ENCODE results near the gene KCNQ5. TPM values are rescaled to one million over a fixed set of nuclear protein-coding genes. Genes with fewer than 3 reads are reported as not detected.

KCNQ5 gene
- total RNA-seq, 1 experiment from 2014 or later = 0.07 TPM

- TF ChIP-seq CTCF (conservative IDR thresholded peaks at IDR 0.05) = no peak
- no peak overlapping the region for H2BK5ac ChIP-seq (ENCODE audit: insufficient read length, low read length)
- Mint-ChIP-seq H3K9me3 (no peaks in the 10 kb centered on the region), H3K27me3 (ENCODE audit: low read depth) (no peaks in the 10 kb centered on the region; the same call in 1 of the 2 replicates), H3K36me3 (ENCODE audit: insufficient read depth in 1 of 3, low read depth in 3 of 3) (no peaks in the 10 kb centered on the region), H3K4me3 (no peak overlapping the region), H3K4me1 (no peaks in the 10 kb centered on the region), H3K27ac (no peak overlapping the region)
- no peak for DNase-seq
- H2BK15ac ChIP-seq (ENCODE audit: low read depth, low read length) = no peak overlapping the region
- H3K56ac ChIP-seq (ENCODE audit: insufficient read length, low read depth, low read length) = no peak overlapping the region
- H2AFZ ChIP-seq (ENCODE audit: low read length) = no peak overlapping the region
- no peaks in the 10 kb centered on the region for H3K9me3 ChIP-seq (ENCODE audit: control insufficient read depth, low read depth, low read length)
- no peak overlapping the region for H2BK12ac ChIP-seq (ENCODE audit: insufficient read length, low read depth, low read length)
- no peak overlapping the region for H2BK20ac ChIP-seq (ENCODE audit: low read depth, low read length, poor library complexity, severe bottlenecking)
- H3K4ac ChIP-seq (ENCODE audit: low read depth, low read length) = no peak overlapping the region
- no peaks in the 10 kb centered on the region for H3K79me2 ChIP-seq (ENCODE audit: insufficient read depth, low read length)
- H3K18ac ChIP-seq (ENCODE audit: insufficient read length, low read depth, low read length) = no peak overlapping the region
- H3K23ac ChIP-seq (ENCODE audit: insufficient read length, low read depth, low read length) = no peak overlapping the region
- H4K5ac ChIP-seq (ENCODE audit: insufficient read length, low read depth, low read length) = no peak overlapping the region
- no peak overlapping the region for H4K8ac ChIP-seq (replicated peaks; ENCODE audit: insufficient read length, low read depth, low read length)
- no peak overlapping the region for H4K91ac ChIP-seq (ENCODE audit: insufficient read length, low read depth, low read length)
- H2AK5ac ChIP-seq (ENCODE audit: insufficient read length, low read length) = no peak overlapping the region
- H3K79me1 ChIP-seq (ENCODE audit: insufficient read depth, low read depth, low read length, poor library complexity, severe bottlenecking) = no peaks in the 10 kb centered on the region
- no peaks in the 10 kb centered on the region for H3K4me1 ChIP-seq (ENCODE audit: insufficient read depth, low read length)
- no peak overlapping the region for H3K9ac ChIP-seq (ENCODE audit: extremely low read depth, insufficient read length, low read length)
- H3K4me2 ChIP-seq (ENCODE audit: insufficient read depth, insufficient read length, low read length) = no peak overlapping the region
- H3T11ph ChIP-seq (ENCODE audit: low read length) = no peak overlapping the region
- H3K14ac ChIP-seq (ENCODE audit: insufficient read depth, low read length) = no peak overlapping the region
- H3K27me3 ChIP-seq (ENCODE audit: insufficient read depth, low read length) = no peaks in the 10 kb centered on the region
- no peak overlapping the region for H3K27ac ChIP-seq (ENCODE audit: insufficient read length, low read depth, low read length)
- no CpG with 5 or more reads among the region's 1 CpG for WGBS (ENCODE audit: extremely low coverage, insufficient read length, low lambda C conversion rate)
- H2BK120ac ChIP-seq (ENCODE audit: low read depth, low read length, poor library complexity, severe bottlenecking) = no peak overlapping the region
- no peaks in the 10 kb centered on the region for H4K20me1 ChIP-seq (ENCODE audit: control insufficient read depth, insufficient read depth, insufficient read length)
- no peaks in the 10 kb centered on the region for H3K23me2 ChIP-seq (ENCODE audit: insufficient read length, low read depth, low read length, poor library complexity, severe bottlenecking)
Measured at GRCh38 chr6:72776456-72776855, 154.6 kb downstream of the KCNQ5 start.

Data from H9 (cell line).